HepG2 (cell line): ENCODE results near the gene UCN2. TPM values are rescaled to one million over a fixed set of nuclear protein-coding genes. Genes with fewer than 3 reads are reported as not detected.

ENCODE experiments used
- ATAC-seq: fragments of 200-7000 bp; cut with Tn5 transposase; 3 replicates; pipeline ENCODE4 v1.9.1; 2020; ENCODE audit warnings: mild to moderate bottlenecking, moderate library complexity
- BruUV-seq: library from RNA; stranded (reverse); fragments of 400-500 nt; replicated peaks from 2 replicates; lab custom pipeline; 2021; lab: Mats Ljungman, UMichigan
- CTCF ChIA-PET: fragments of 300-600 bp; formaldehyde crosslinking; extraction: SDS; loops from one replicate; lab custom pipeline; 2021; ENCODE audit warnings: low total read pairs, inconsistent platforms, low intra/inter-chr PET ratio; lab: Yijun Ruan, JAX
- POLR2A ChIA-PET: fragments of 350-600 bp; sonication (Branson Sonifier 250); formaldehyde crosslinking; loops from one replicate; lab custom pipeline; 2020; ENCODE audit warnings: antibody characterized with exemption, inconsistent platforms; lab: Yijun Ruan, JAX
- DNase-seq: peaks from one replicate; pipeline ENCODE4 v3.0.0-alpha.2; 2015; ENCODE audit warnings: low spot score
- FAIRE-seq: peaks from 3 replicates; lab custom pipeline; 2011; peaks lifted over from hg19 to GRCh38; lab: Jason Lieb, UNC
- H2AFZ ChIP-seq: one replicate; pipeline ENCODE4 v1.6.1; 2011; ENCODE audit warnings: low read length, inconsistent platforms
- H3K27ac ChIP-seq: fragments of 300-600 bp; 3 replicates; pipeline ENCODE4 v1.8.0; 2011; ENCODE audit warnings: mixed run types, mild to moderate bottlenecking, mixed read lengths, low read length, inconsistent platforms; ENCODE audit not compliant: insufficient read depth; ENCODE audit errors: extremely low read length
- H3K27me3 ChIP-seq, 2 experiments: fragments of 200-600 bp in 1 of 2; 2 replicates in 1 of 2; 3 replicates in 1 of 2; pipeline versions ENCODE4 v1.6.0 to v1.8.0; 2011; ENCODE audit warnings: low read length in 2 of 2, mild to moderate bottlenecking in 2 of 2, moderate library complexity in 2 of 2, inconsistent platforms in 1 of 2; ENCODE audit not compliant: insufficient read depth in 2 of 2, control insufficient read depth in 1 of 2
- H3K36me3 ChIP-seq, 2 experiments: fragments of 200-600 bp in 1 of 2; replicated peaks in 1 of 2; 2 replicates in 1 of 2; 3 replicates in 1 of 2; pipeline versions ENCODE4 v1.5.1 to v1.8.0; 2011; ENCODE audit warnings: low read length in 2 of 2, inconsistent platforms in 1 of 2; ENCODE audit not compliant: insufficient read depth in 2 of 2, control insufficient read depth in 1 of 2
- H3K4me1 ChIP-seq: 2 replicates; pipeline ENCODE4 v1.5.1; 2012; ENCODE audit warnings: low read length, inconsistent platforms; ENCODE audit not compliant: insufficient read depth
- H3K4me2 ChIP-seq: 2 replicates; pipeline ENCODE4 v1.6.0; 2011; ENCODE audit warnings: low read depth, low read length, inconsistent platforms
- H3K4me3 ChIP-seq, 3 experiments: fragments of 200-600 bp in 1 of 3; sonication (generic), shearing (Covaris generic) in 1 of 3; replicated peaks in 1 of 3; 2 replicates each; pipeline ENCODE4 v1.5.1; 2011 to 2016; ENCODE audit warnings: low read length in 3 of 3, inconsistent platforms in 2 of 3, low read depth in 2 of 3, mild to moderate bottlenecking in 2 of 3, control low read depth in 1 of 3, mixed read lengths in 1 of 3; ENCODE audit not compliant: insufficient read depth in 1 of 3
- H3K79me2 ChIP-seq: one replicate; pipeline ENCODE4 v1.6.1; 2011; ENCODE audit warnings: low read length, inconsistent platforms; ENCODE audit not compliant: insufficient read depth
- H3K9ac ChIP-seq: 2 replicates; pipeline ENCODE4 v1.6.0; 2011; ENCODE audit warnings: mild to moderate bottlenecking, low read depth, low read length, inconsistent platforms; ENCODE audit not compliant: insufficient read depth
- H3K9me3 ChIP-seq: 2 replicates; pipeline ENCODE4 v1.5.1; 2012; ENCODE audit warnings: mild to moderate bottlenecking, low read length
- H4K20me1 ChIP-seq: 2 replicates; pipeline ENCODE4 v1.6.0; 2011; ENCODE audit warnings: inconsistent platforms, mild to moderate bottlenecking, low read length, moderate library complexity; ENCODE audit not compliant: insufficient read depth
- DNMT3B ChIP-seq: conservative IDR thresholded peaks from 2 replicates; pipeline ENCODE4 v1.6.1; 2016; ENCODE audit warnings: missing biosample characterization, control low read depth
- EED ChIP-seq: sonication (generic); formaldehyde crosslinking; IDR thresholded peaks from 2 replicates; pipeline ENCODE4 v1.5.0; 2020; ENCODE audit warnings: mild to moderate bottlenecking, missing genetic modification reagents
- GTF2F1 ChIP-seq: fragments of 150-350 bp; IDR thresholded peaks from 2 replicates; pipeline ENCODE4 v1.6.1; 2014; ENCODE audit warnings: low read length
- HDAC6 ChIP-seq: fragments of 200-600 bp; sonication (generic); IDR thresholded peaks from 2 replicates; pipeline ENCODE4 v1.7.0; 2017; ENCODE audit warnings: mild to moderate bottlenecking, antibody characterized with exemption, low read length, low read depth
- HNRNPLL ChIP-seq: fragments of 200-400 bp; formaldehyde crosslinking; IDR thresholded peaks from 2 replicates; pipeline ENCODE4 v1.6.1; 2017; ENCODE audit warnings: mild to moderate bottlenecking, low read depth, low read length; ENCODE audit not compliant: poor library complexity, severe bottlenecking
- POLR2G ChIP-seq: fragments of 200-400 bp; formaldehyde crosslinking; IDR thresholded peaks from 2 replicates; pipeline ENCODE4 v1.6.1; 2018; ENCODE audit warnings: mild to moderate bottlenecking, low read depth, low read length, moderate library complexity
- RAD21 ChIP-seq: fragments of 450-650 bp; formaldehyde crosslinking; IDR thresholded peaks from 2 replicates; pipeline ENCODE4 v1.5.0; 2020; ENCODE audit warnings: mild to moderate bottlenecking
- RFXANK ChIP-seq: IDR thresholded peaks from 2 replicates; pipeline ENCODE4 v1.6.1; 2016
- SMC3 ChIP-seq: IDR thresholded peaks from 2 replicates; pipeline ENCODE4 v1.6.1; 2011; ENCODE audit warnings: low read length, improper control_type of control experiment
- ZNF333 ChIP-seq: sonication (generic); formaldehyde crosslinking; IDR thresholded peaks from 2 replicates; pipeline ENCODE4 v1.4.0; 2020; ENCODE audit warnings: mild to moderate bottlenecking, missing genetic modification reagents, borderline replicate concordance
- ZNF484 ChIP-seq: sonication (generic); formaldehyde crosslinking; IDR thresholded peaks from 2 replicates; pipeline ENCODE4 v1.5.1; 2020; ENCODE audit warnings: mild to moderate bottlenecking, low read depth, missing genetic modification reagents, borderline replicate concordance
- ZNF550 ChIP-seq: sonication (generic); formaldehyde crosslinking; IDR thresholded peaks from 2 replicates; pipeline ENCODE4 v1.4.0; 2020; ENCODE audit warnings: mild to moderate bottlenecking, missing genetic modification reagents, borderline replicate concordance
- WGBS: methylation state at CpG from one replicate; pipeline ENCODE4 v1.1.6; 2017; ENCODE audit warnings: low lambda C conversion rate; 5-methylcytosine and 5-hydroxymethylcytosine counted together
- in situ Hi-C: cut with HindIII; loops from 2 replicates; pipeline ENCODE4 v1.10.0; 2017; ENCODE audit warnings: low pct_unique_long_range_greater_than_20kb; ENCODE audit not compliant: extremely low pct_ligation_motif_present
- intact Hi-C: fragments of 100-400 bp; cut with micrococcal nuclease; formaldehyde crosslinking; loops from one replicate; pipeline ENCODE4 v1.10.0; 2022; ENCODE audit not compliant: unreplicated experiment
- polyA plus RNA-seq, 8 experiments: library from polyadenylated mRNA; depleted of rRNA in 3 of 8; stranded (reverse) in 7 of 8; unstranded in 1 of 8; fragments of >200 nt; fragmentation: Illumina TruSeq in 4 of 8; extraction: Trizol in 4 of 8; gene quantifications; 2 replicates each; pipeline versions ENCODE4 v1.2.1 to v1.2.3, GENCODE V29; 2011 to 2016; ENCODE audit warnings: low read depth in 4 of 8, missing spikeins in 1 of 8, mixed read lengths in 1 of 8; ENCODE audit not compliant: insufficient read depth in 1 of 8
- total RNA-seq, 5 experiments: library from RNA; depleted of rRNA; stranded (reverse); fragments of >200 nt; fragmentation: Illumina TruSeq; extraction: Trizol; gene quantifications; 2 replicates each; pipeline ENCODE4 v1.2.3, GENCODE V29; 2016; ENCODE audit warnings: low read depth in 1 of 5
- TF ChIP-seq, protein P1 (sequence below): sonication (generic); formaldehyde crosslinking; IDR thresholded peaks from 2 replicates; pipeline ENCODE4 v1.8.1; 2022; ENCODE audit warnings: low read depth, mild to moderate bottlenecking, missing genetic modification reagents
- TF ChIP-seq, protein P2 (sequence below): sonication (generic); formaldehyde crosslinking; IDR thresholded peaks from 2 replicates; pipeline ENCODE4 v1.4.0; 2020; ENCODE audit warnings: missing genetic modification reagents
- TF ChIP-seq, protein P3 (sequence below): sonication (generic); formaldehyde crosslinking; IDR thresholded peaks from 2 replicates; pipeline ENCODE4 v1.5.0; 2020; ENCODE audit warnings: mild to moderate bottlenecking, missing genetic modification reagents

Gene UCN2
- total and polyA plus RNA-seq, 2 of the 13 experiments (the other 11 are each of a cell fraction or from before 2014, with no cell fraction given), result 0.07 to 1.5 TPM

DNA sequence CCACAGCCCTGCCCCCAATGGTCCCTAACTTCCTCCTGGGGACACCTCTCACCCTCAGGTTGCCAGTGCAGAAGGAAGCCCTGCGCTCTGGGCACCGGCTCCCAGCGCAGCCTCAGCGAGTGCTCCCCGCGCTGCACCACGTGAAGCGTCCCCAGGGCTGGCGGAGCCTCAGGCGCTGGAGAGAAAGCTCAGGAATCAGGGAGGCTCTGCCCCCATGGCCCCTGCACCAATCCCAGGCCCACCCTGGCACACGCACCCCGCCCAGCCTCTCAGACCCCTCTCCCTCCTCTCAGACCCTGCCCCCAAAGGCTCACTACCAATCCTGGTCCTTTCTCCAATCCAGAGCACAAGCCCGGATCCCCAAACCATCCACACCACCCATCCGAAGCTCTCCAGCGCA lies 24.6 kb upstream of the UCN2 start (continued):
- TF ChIP-seq, protein P1, sequence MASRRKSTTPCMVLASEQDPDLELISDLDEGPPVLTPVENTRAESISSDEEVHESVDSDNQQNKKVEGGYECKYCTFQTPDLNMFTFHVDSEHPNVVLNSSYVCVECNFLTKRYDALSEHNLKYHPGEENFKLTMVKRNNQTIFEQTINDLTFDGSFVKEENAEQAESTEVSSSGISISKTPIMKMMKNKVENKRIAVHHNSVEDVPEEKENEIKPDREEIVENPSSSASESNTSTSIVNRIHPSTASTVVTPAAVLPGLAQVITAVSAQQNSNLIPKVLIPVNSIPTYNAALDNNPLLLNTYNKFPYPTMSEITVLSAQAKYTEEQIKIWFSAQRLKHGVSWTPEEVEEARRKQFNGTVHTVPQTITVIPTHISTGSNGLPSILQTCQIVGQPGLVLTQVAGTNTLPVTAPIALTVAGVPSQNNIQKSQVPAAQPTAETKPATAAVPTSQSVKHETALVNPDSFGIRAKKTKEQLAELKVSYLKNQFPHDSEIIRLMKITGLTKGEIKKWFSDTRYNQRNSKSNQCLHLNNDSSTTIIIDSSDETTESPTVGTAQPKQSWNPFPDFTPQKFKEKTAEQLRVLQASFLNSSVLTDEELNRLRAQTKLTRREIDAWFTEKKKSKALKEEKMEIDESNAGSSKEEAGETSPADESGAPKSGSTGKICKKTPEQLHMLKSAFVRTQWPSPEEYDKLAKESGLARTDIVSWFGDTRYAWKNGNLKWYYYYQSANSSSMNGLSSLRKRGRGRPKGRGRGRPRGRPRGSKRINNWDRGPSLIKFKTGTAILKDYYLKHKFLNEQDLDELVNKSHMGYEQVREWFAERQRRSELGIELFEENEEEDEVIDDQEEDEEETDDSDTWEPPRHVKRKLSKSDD (CRISPR knock-in tag), result no peak
- TF ChIP-seq POLR2G (no peak), HNRNPLL (no peak), HDAC6 (no peak), RFXANK (CRISPR knock-in tag) (no peak)

DNA sequence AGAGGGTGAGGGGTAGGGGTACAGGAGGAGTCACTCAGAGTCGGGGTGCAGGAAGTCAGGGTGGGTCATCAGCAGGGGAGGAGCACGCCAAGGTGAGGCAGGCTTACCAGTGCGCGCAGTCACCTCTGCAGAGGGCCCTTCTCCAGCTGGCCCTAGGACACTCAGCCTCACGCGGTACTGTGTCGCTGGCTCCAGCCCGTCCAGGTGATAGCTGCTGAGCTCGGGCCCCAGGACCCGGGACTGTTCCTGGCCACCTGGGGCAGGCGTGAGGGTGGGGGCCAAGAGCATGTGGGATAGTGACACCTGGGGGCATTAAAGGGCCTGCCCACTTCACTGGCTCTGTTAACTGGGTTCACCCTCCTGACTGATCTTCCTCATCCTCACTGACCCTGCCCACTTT lies 24.1 kb upstream of the UCN2 start:
- no peak overlapping the region for H3K4me3 ChIP-seq
- intact Hi-C loops, result no loop called here
- H3K4me1 ChIP-seq, result peaks cover 10% of the 10 kb centered on the region; the same call in 1 of the 2 replicates
- H3K79me2 ChIP-seq, result no peaks in the 10 kb centered on the region
- H3K9ac ChIP-seq, result no peak overlapping the region
- no peak overlapping the region for H3K27ac ChIP-seq
- no CpG with 5 or more reads among the region's 11 CpGs for WGBS
- H3K27me3 ChIP-seq, result 0 out of 5 replicates have a peak, but pooled peaks cover 0 to 4% of the 10 kb centered on the region in 2 experiments
- H3K4me2 ChIP-seq, result no peak overlapping the region
- H3K9me3 ChIP-seq, result no peaks in the 10 kb centered on the region
- FAIRE-seq (no peak), ATAC-seq (no peak), DNase-seq (no peak)
- ChIA-PET CTCF (no interaction called here), POLR2A (no interaction called here)
- in situ Hi-C loops, result no loop called here
- no peaks in the 10 kb centered on the region; a peak in 1 of 5 replicates for H3K36me3 ChIP-seq
- no peaks in the 10 kb centered on the region for H4K20me1 ChIP-seq
- no TSS peak for BruUV-seq
- H2AFZ ChIP-seq, result no peak overlapping the region
- no peak for TF ChIP-seq EED (CRISPR knock-in tag)
- no peak for TF ChIP-seq SMC3
- no peak for TF ChIP-seq GTF2F1
- TF ChIP-seq ZNF333 (CRISPR knock-in tag), result no peak
- TF ChIP-seq DNMT3B (CRISPR knock-in tag), result no peak
- TF ChIP-seq, protein P2, sequence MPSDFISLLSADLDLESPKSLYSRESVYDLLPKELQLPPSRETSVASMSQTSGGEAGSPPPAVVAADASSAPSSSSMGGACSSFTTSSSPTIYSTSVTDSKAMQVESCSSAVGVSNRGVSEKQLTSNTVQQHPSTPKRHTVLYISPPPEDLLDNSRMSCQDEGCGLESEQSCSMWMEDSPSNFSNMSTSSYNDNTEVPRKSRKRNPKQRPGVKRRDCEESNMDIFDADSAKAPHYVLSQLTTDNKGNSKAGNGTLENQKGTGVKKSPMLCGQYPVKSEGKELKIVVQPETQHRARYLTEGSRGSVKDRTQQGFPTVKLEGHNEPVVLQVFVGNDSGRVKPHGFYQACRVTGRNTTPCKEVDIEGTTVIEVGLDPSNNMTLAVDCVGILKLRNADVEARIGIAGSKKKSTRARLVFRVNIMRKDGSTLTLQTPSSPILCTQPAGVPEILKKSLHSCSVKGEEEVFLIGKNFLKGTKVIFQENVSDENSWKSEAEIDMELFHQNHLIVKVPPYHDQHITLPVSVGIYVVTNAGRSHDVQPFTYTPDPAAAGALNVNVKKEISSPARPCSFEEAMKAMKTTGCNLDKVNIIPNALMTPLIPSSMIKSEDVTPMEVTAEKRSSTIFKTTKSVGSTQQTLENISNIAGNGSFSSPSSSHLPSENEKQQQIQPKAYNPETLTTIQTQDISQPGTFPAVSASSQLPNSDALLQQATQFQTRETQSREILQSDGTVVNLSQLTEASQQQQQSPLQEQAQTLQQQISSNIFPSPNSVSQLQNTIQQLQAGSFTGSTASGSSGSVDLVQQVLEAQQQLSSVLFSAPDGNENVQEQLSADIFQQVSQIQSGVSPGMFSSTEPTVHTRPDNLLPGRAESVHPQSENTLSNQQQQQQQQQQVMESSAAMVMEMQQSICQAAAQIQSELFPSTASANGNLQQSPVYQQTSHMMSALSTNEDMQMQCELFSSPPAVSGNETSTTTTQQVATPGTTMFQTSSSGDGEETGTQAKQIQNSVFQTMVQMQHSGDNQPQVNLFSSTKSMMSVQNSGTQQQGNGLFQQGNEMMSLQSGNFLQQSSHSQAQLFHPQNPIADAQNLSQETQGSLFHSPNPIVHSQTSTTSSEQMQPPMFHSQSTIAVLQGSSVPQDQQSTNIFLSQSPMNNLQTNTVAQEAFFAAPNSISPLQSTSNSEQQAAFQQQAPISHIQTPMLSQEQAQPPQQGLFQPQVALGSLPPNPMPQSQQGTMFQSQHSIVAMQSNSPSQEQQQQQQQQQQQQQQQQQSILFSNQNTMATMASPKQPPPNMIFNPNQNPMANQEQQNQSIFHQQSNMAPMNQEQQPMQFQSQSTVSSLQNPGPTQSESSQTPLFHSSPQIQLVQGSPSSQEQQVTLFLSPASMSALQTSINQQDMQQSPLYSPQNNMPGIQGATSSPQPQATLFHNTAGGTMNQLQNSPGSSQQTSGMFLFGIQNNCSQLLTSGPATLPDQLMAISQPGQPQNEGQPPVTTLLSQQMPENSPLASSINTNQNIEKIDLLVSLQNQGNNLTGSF (CRISPR knock-in tag), result no peak
- TF ChIP-seq ZNF550, result no peak
- TF ChIP-seq, protein P3, sequence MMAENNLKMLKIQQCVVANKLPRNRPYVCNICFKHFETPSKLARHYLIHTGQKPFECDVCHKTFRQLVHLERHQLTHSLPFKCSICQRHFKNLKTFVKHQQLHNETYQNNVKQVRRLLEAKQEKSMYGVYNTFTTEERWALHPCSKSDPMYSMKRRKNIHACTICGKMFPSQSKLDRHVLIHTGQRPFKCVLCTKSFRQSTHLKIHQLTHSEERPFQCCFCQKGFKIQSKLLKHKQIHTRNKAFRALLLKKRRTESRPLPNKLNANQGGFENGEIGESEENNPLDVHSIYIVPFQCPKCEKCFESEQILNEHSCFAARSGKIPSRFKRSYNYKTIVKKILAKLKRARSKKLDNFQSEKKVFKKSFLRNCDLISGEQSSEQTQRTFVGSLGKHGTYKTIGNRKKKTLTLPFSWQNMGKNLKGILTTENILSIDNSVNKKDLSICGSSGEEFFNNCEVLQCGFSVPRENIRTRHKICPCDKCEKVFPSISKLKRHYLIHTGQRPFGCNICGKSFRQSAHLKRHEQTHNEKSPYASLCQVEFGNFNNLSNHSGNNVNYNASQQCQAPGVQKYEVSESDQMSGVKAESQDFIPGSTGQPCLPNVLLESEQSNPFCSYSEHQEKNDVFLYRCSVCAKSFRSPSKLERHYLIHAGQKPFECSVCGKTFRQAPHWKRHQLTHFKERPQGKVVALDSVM (CRISPR knock-in tag), result no peak
- no peak for TF ChIP-seq RAD21 (CRISPR knock-in tag)
- no peak for TF ChIP-seq ZNF484
